Measurements from ENCODE around the gene IMPA2.

DNA sequence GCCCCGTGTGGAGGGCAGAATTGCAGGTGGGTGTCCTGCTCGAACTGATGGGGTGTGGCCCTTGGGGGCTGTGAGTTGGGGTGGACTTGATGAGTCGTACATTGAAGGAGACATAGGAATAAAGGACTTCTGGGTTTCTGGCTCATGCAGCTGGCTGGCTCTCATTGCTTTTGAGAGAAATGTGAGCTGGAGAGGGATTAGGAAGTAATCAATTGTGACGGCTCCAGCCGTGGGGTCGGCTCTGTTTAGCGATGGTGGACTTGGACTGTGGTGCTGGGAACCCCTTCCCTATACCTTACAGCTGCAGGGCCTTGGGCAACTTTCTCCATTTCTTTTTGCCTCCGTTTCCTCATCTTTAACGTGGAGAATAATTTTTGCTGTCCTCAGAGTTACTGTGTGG, 9.2 kb downstream of the IMPA2 start:
- TF ChIP-seq, protein P1, sequence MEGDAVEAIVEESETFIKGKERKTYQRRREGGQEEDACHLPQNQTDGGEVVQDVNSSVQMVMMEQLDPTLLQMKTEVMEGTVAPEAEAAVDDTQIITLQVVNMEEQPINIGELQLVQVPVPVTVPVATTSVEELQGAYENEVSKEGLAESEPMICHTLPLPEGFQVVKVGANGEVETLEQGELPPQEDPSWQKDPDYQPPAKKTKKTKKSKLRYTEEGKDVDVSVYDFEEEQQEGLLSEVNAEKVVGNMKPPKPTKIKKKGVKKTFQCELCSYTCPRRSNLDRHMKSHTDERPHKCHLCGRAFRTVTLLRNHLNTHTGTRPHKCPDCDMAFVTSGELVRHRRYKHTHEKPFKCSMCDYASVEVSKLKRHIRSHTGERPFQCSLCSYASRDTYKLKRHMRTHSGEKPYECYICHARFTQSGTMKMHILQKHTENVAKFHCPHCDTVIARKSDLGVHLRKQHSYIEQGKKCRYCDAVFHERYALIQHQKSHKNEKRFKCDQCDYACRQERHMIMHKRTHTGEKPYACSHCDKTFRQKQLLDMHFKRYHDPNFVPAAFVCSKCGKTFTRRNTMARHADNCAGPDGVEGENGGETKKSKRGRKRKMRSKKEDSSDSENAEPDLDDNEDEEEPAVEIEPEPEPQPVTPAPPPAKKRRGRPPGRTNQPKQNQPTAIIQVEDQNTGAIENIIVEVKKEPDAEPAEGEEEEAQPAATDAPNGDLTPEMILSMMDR (optimal IDR thresholded peaks at IDR 0.05 in 1 of 3, IDR thresholded peaks at IDR 0.05 in 1 of 3, conservative IDR thresholded peaks at IDR 0.05 in 1 of 3; ENCODE audit: extremely low read depth in 1 of 3, insufficient read depth in 2 of 3, low read length in 3 of 3), result no peak
- no peak for TF ChIP-seq EZH2 (IDR thresholded peaks at IDR 0.05; ENCODE audit: low read length)

Data from keratinocyte (primary cell).